Erythroblast (primary cell): ENCODE results near the gene VWC2L.

Experiments
- GATA1 ChIP-seq: IDR thresholded peaks from 2 replicates; pipeline ENCODE4 v1.6.1; 2011; ENCODE audit warnings: low read depth, mild to moderate bottlenecking, control low read depth, low read length, moderate library complexity
- POLR2A ChIP-seq: IDR thresholded peaks from 2 replicates; pipeline ENCODE4 v1.6.1; 2011; ENCODE audit warnings: mild to moderate bottlenecking, low read length

- TF ChIP-seq POLR2A, result no peak
- TF ChIP-seq GATA1, result no peak
Measured at GRCh38 chr2:214593727-214594126, 182.9 kb downstream of the VWC2L start.
